Hepatocyte (in vitro differentiated cells): ENCODE results near the gene SWSAP1.

Experiments
- CTCF ChIP-seq: fragments of 200-600 bp; sonication (generic); IDR thresholded peaks from 2 replicates; pipeline ENCODE4 v1.5.1; 2016; ENCODE audit warnings: antibody characterized with exemption, mild to moderate bottlenecking; ENCODE audit not compliant: poor library complexity
- EZH2 ChIP-seq: fragments of 200-600 bp; sonication (generic); IDR thresholded peaks from 2 replicates; pipeline ENCODE4 v1.6.1; 2016; ENCODE audit warnings: antibody characterized with exemption, mild to moderate bottlenecking, borderline replicate concordance
- EZH2phosphoT487 ChIP-seq: fragments of 200-600 bp; sonication (generic); IDR thresholded peaks from one replicate; pipeline ENCODE4 v1.6.1; 2018; ENCODE audit warnings: antibody characterized with exemption, mild to moderate bottlenecking, low read depth, moderate library complexity; ENCODE audit not compliant: unreplicated experiment, severe bottlenecking

- TF ChIP-seq CTCF (no peak), EZH2phosphoT487 (no peak), EZH2 (no peak)
Measured at GRCh38 chr19:11421371-11422098, 47.1 kb downstream of the SWSAP1 start.
